Activated naive CD4-positive, alpha-beta T cell treated with anti-CD3 and anti-CD28 coated beads for 36 hours (primary cell): ENCODE data around the gene DDN. TPM values are rescaled to one million over a fixed set of nuclear protein-coding genes. Genes with fewer than 3 reads are reported as not detected.

ENCODE experiments used
- CTCF ChIA-PET: fragments of 350-600 bp; sonication (Branson Sonifier 250); formaldehyde crosslinking; loops from one replicate; lab custom pipeline; 2021; ENCODE audit warnings: antibody characterized with exemption; lab: Charles Lee
- DNase-seq: peaks from one replicate; pipeline ENCODE4 v3.0.0-alpha.2; 2020
- H3K27ac Mint-ChIP-seq: one replicate; pipeline ENCODE4 v1.8.0; 2021; ENCODE audit warnings: mild to moderate bottlenecking, mixed read lengths
- H3K27me3 Mint-ChIP-seq: one replicate; pipeline ENCODE4 v1.8.0; 2021; ENCODE audit warnings: low read depth, mixed read lengths
- H3K36me3 Mint-ChIP-seq: one replicate; pipeline ENCODE4 v1.8.0; 2021; ENCODE audit warnings: low read depth, mixed read lengths
- H3K4me1 Mint-ChIP-seq: one replicate; pipeline ENCODE4 v1.8.0; 2021; ENCODE audit warnings: low read depth, mixed read lengths
- H3K4me3 Mint-ChIP-seq: one replicate; pipeline ENCODE4 v1.8.0; 2021; ENCODE audit warnings: mild to moderate bottlenecking, moderate library complexity, mixed read lengths
- H3K9me3 Mint-ChIP-seq: one replicate; pipeline ENCODE4 v1.8.0; 2021; ENCODE audit warnings: mixed read lengths
- intact Hi-C: fragments of 100-400 bp; cut with micrococcal nuclease; formaldehyde crosslinking; loops from one replicate; pipeline ENCODE4 v1.15.1; 2023
- total RNA-seq, 2 experiments: library from RNA; stranded (reverse); gene quantifications; one replicate each; pipeline ENCODE4 v1.2.3, GENCODE V29; 2021

DDN gene
- total RNA-seq, 2 experiments from 2014 or later: 0.20 to 0.21 TPM

DNA sequence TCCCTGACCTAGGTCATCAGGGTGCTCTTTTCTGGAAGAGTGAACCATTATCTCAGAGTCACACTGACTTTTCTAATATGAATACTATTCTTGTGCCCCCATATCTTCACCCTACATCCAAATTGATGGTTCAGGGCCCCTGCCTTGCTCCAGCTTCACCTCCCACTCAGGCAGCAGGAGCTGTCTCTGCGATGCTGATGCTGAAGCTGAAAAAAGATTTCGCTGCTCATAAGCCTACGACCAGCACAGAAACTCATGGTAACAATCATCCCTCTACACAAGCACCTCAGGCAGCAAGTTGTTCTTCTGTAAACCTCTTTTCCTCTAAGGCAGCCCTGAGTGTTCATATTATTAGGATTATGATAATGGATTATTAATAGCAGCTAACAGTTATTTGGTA, 45.1 kb downstream of the DDN start:
- Mint-ChIP-seq H3K36me3 (peaks cover 9% of the 10 kb centered on the region), H3K27me3 (no peaks in the 10 kb centered on the region), H3K4me1 (peaks cover 30% of the 10 kb centered on the region), H3K9me3 (no peaks in the 10 kb centered on the region), H3K27ac (no peak overlapping the region), H3K4me3 (no peak overlapping the region)
- CTCF ChIA-PET: interaction anchor here (0.7 kb wide), 1 partner anchor 30 kb away, joined by 3 read pairs; no protein-coding TSS in a partner anchor
- intact Hi-C loops: no loop called here
- DNase-seq: no peak

DNA sequence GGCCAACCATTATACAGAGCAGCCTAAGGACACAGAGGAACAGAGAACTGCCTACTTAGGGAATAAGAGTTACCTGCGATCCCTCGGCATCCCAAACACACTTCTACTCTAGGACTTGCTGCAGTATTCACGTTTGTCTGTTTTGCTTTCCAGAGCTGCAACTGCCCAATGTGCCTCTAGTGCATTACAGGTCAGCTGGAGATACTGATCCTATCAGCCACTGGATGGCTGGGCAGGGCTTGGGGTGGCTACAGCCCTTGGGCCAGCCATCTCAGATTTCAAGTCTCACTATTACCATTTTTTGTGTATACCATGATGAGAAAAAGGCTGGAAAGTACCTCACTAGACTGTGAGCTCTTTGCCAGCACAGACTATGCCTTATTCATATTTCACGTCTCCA, 46.5 kb downstream of the DDN start:
- Mint-ChIP-seq H3K27me3 (no peaks in the 10 kb centered on the region), H3K9me3 (no peaks in the 10 kb centered on the region), H3K36me3 (peaks cover 13% of the 10 kb centered on the region), H3K4me3 (no peak overlapping the region), H3K27ac (no peak overlapping the region), H3K4me1 (peaks cover 33% of the 10 kb centered on the region)
- CTCF ChIA-PET: interaction anchor here (0.6 to 1.9 kb wide), 7 partner anchors 19 to 145 kb away, joined by 3 to 7 read pairs (median 3); partner anchors contain the start of gene WNT1
- DNase-seq: no peak
- intact Hi-C loops: no loop called here

DNA sequence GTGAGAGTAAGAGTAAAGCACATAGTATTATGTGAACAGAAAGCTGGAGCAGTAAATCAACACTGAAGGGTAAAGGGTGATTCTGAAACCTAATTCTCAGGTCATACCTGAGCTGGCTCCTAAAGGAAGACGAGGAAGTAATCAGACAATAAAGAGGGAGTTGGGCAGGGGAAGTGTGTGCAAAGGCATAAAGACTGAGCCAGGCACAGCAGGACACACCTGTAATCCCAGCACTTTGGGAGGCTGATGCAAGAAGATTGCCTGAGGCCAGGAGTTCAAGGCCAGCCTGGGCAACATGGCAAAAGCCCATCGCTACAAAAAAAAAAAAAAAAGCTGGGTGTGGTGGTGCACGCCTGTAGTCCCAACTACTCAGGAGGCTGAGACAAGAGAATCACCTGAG, 51.4 kb downstream of the DDN start:
- H3K4me1 Mint-ChIP-seq: peaks cover 10% of the 10 kb centered on the region
- H3K9me3 Mint-ChIP-seq: no peaks in the 10 kb centered on the region
- no peak for DNase-seq
- intact Hi-C loops: no loop called here
- no peaks in the 10 kb centered on the region for H3K27me3 Mint-ChIP-seq
- H3K4me3 Mint-ChIP-seq: no peak overlapping the region
- H3K36me3 Mint-ChIP-seq: peaks cover 9% of the 10 kb centered on the region
- H3K27ac Mint-ChIP-seq: no peak overlapping the region
- CTCF ChIA-PET: interaction anchor here (1.0 to 1.4 kb wide), 4 partner anchors 10 to 144 kb away, joined by 4 to 7 read pairs (median 4); no protein-coding TSS in a partner anchor

DNA sequence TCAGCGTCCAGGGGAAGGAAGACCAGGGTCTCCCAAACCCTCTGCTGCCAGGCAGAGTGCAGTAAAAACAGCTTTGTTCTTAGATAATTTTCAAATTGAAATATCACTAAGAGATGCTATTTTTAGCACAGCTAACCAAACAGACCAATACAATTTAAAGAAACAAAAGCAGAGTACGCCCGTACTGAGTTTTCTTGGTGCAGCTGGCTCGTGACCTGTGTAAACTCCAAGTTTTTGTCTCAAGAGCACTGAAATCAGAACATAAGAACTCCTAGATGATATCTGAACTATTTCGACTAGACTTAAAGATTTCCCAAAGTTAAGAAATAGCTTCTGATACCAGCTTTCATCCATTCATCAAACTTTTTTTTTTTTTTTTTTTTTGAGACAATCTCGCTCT, 52.2 kb downstream of the DDN start:
- Mint-ChIP-seq H3K4me1 (peaks cover 10% of the 10 kb centered on the region), H3K27ac (no peak overlapping the region), H3K9me3 (no peaks in the 10 kb centered on the region), H3K27me3 (no peaks in the 10 kb centered on the region), H3K36me3 (peaks cover 11% of the 10 kb centered on the region), H3K4me3 (no peak overlapping the region)
- no peak for DNase-seq
- CTCF ChIA-PET: interaction anchor here (0.6 to 1.4 kb wide), 4 partner anchors 9 to 41 kb away, joined by 3 to 7 read pairs (median 4); no protein-coding TSS in a partner anchor
- intact Hi-C loops: no loop called here

DNA sequence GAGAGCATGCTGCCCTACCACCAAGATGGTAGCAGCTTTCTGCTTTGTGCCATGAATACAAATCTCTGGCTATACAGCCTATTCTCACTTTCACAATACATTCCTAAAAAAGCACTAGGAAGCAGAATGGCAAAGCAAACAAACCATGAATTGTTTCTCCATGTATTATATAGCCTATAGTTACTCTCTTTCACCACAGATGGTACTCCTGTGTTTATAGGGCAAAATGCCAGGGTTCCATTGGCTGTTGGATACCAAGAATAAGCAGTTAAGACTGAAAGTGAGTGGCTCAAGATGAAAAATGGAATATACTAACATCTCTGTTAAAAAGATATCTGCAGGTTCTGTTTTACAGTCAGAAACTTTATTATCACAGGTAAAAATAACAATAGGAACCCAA, 53.0 kb downstream of the DDN start:
- no peak overlapping the region for H3K27ac Mint-ChIP-seq
- no peak for DNase-seq
- peaks cover 10% of the 10 kb centered on the region for H3K4me1 Mint-ChIP-seq
- H3K4me3 Mint-ChIP-seq: no peak overlapping the region
- intact Hi-C loops: no loop called here
- no peaks in the 10 kb centered on the region for H3K9me3 Mint-ChIP-seq
- CTCF ChIA-PET: interaction anchor here (0.5 to 2.8 kb wide), 4 partner anchors 10 to 92 kb away, joined by 3 to 14 read pairs (median 4); a partner anchor contains a TSS
- H3K27me3 Mint-ChIP-seq: no peaks in the 10 kb centered on the region
- H3K36me3 Mint-ChIP-seq: peaks cover 11% of the 10 kb centered on the region

Other genes with a start within 250 kb of the DDN start
- under 1 TPM; 0.05 to 0.15 TPM for gene ADCY6, start 210.3 kb downstream of the DDN start, total RNA-seq
- 10 to 100 TPM in 1 of 2 experiments, 1 to 10 TPM in 1; 9.5 to 10.0 TPM for gene CACNB3, start 180.9 kb downstream of the DDN start, total RNA-seq
- 100 to 1,000 TPM; 115 to 125 TPM for gene DDX23, start 147.2 kb downstream of the DDN start, total RNA-seq
- gene RND1, start 133.5 kb downstream of the DDN start, total RNA-seq: 1 to 10 TPM; 6.8 to 7.4 TPM
- 10 to 100 TPM; 49.6 to 59.8 TPM for gene FKBP11, start 73.9 kb downstream of the DDN start, total RNA-seq
- gene ARF3, start 41.9 kb downstream of the DDN start, total RNA-seq: 10 to 100 TPM; 84.4 to 87.3 TPM
- not detected for gene WNT10B, start 27.6 kb downstream of the DDN start, total RNA-seq
- not detected for gene WNT1, start 21.1 kb downstream of the DDN start, total RNA-seq
- 10 to 100 TPM; 49.4 to 50.9 TPM for gene PRKAG1, start 19.4 kb upstream of the DDN start, total RNA-seq
- 10 to 100 TPM; 44.9 to 49.0 TPM for gene KMT2D, start 61.4 kb upstream of the DDN start, total RNA-seq
- gene RHEBL1, start 70.6 kb upstream of the DDN start, total RNA-seq: 10 to 100 TPM; 11.8 to 15.2 TPM
- under 1 TPM in 1 of 2 experiments, not detected in 1; 0.07 TPM for gene DHH, start 95.4 kb upstream of the DDN start, total RNA-seq
- 10 to 100 TPM; 60.1 to 66.8 TPM for gene LMBR1L, start 111.5 kb upstream of the DDN start, total RNA-seq
- gene TUBA1B, start 132.0 kb upstream of the DDN start, total RNA-seq: 1,000 to 10,000 TPM; 2,826 to 2,914 TPM
- 10 to 100 TPM; 47.4 to 49.1 TPM for gene TUBA1A, start 189.7 kb upstream of the DDN start, total RNA-seq